GM23338 (cell line): ENCODE results near the gene PTGER2.

Experiments
- EZH2 ChIP-seq: fragments of 200-600 bp; sonication (generic); IDR thresholded peaks from one replicate; pipeline ENCODE4 v1.8.0; 2017; ENCODE audit warnings: antibody characterized with exemption, mild to moderate bottlenecking, low read depth; ENCODE audit not compliant: unreplicated experiment
- EZH2phosphoT487 ChIP-seq: fragments of 200-600 bp; sonication (generic); IDR thresholded peaks from one replicate; pipeline ENCODE4 v1.8.1; 2018; ENCODE audit warnings: antibody characterized with exemption; ENCODE audit not compliant: unreplicated experiment
- ZNF331 ChIP-seq: fragments of 250-450 bp; sonication (Bioruptor Pico); IDR thresholded peaks from 2 replicates; pipeline ENCODE4 v1.5.0; 2020; ENCODE audit warnings: low read depth, mild to moderate bottlenecking, moderate library complexity
- TF ChIP-seq, protein P1 (sequence below), 2 experiments: fragments of 200-600 bp in 1 of 2; sonication (generic) in 1 of 2; conservative IDR thresholded peaks; 2 replicates each; pipeline versions ENCODE4 v1.5.1 to v1.6.1; 2016 to 2017; ENCODE audit warnings: antibody characterized with exemption in 2 of 2, low read depth in 2 of 2, mild to moderate bottlenecking in 2 of 2, moderate library complexity in 1 of 2

- TF ChIP-seq, protein P1, sequence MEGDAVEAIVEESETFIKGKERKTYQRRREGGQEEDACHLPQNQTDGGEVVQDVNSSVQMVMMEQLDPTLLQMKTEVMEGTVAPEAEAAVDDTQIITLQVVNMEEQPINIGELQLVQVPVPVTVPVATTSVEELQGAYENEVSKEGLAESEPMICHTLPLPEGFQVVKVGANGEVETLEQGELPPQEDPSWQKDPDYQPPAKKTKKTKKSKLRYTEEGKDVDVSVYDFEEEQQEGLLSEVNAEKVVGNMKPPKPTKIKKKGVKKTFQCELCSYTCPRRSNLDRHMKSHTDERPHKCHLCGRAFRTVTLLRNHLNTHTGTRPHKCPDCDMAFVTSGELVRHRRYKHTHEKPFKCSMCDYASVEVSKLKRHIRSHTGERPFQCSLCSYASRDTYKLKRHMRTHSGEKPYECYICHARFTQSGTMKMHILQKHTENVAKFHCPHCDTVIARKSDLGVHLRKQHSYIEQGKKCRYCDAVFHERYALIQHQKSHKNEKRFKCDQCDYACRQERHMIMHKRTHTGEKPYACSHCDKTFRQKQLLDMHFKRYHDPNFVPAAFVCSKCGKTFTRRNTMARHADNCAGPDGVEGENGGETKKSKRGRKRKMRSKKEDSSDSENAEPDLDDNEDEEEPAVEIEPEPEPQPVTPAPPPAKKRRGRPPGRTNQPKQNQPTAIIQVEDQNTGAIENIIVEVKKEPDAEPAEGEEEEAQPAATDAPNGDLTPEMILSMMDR (conservative IDR thresholded peaks at IDR 0.05; ENCODE audit: low read depth in 2 of 2), result no peak
- TF ChIP-seq EZH2phosphoT487 (no peak), EZH2 (no peak), ZNF331 (CRISPR knock-in tag) (no peak)
Observed at GRCh38 chr14:52310541-52310940, 3.6 kb upstream of the PTGER2 start.
